Endothelial cell of umbilical vein (primary cell): ENCODE results near the gene ERCC6L. TPM values are rescaled to one million over a fixed set of nuclear protein-coding genes. Genes with fewer than 3 reads are reported as not detected.

ENCODE experiments used
- BruUV-seq: library from RNA; stranded (reverse); fragments of 400-500 nt; replicated peaks from 2 replicates; lab custom pipeline; 2021; lab: Mats Ljungman, UMichigan
- CTCF ChIA-PET: fragments of 300-600, 350-600 bp; sonication (Branson Sonifier 250); formaldehyde crosslinking; loops from one replicate; lab custom pipeline; 2021; ENCODE audit warnings: antibody characterized with exemption, inconsistent platforms; lab: Charles Lee
- POLR2A ChIA-PET: fragments of 300-600, 350-600 bp; sonication (Branson Sonifier 250); formaldehyde crosslinking; loops from one replicate; lab custom pipeline; 2021; ENCODE audit warnings: antibody characterized with exemption, inconsistent platforms; lab: Charles Lee
- DNase-seq: peaks from one replicate; pipeline ENCODE4 v3.0.0-alpha.2; 2011; ENCODE audit warnings: low read depth, low spot score
- FAIRE-seq: peaks from 2 replicates; lab custom pipeline; 2011; peaks lifted over from hg19 to GRCh38; lab: Jason Lieb, UNC
- H2AFZ ChIP-seq: 2 replicates; pipeline ENCODE4 v1.6.0; 2012; ENCODE audit warnings: low read depth, low read length, control low read depth, inconsistent platforms
- H3K27ac ChIP-seq: 2 replicates; pipeline ENCODE4 v1.5.1; 2011; ENCODE audit warnings: low read depth, mild to moderate bottlenecking, control low read depth, low read length, moderate library complexity; ENCODE audit not compliant: insufficient read depth
- H3K27me3 ChIP-seq, 2 experiments: 2 replicates each; pipeline versions ENCODE4 v1.6.0 to v1.6.1; 2011; ENCODE audit warnings: low read length in 2 of 2, mixed read lengths in 1 of 2; ENCODE audit not compliant: control insufficient read depth in 2 of 2, insufficient read depth in 2 of 2
- H3K36me3 ChIP-seq, 2 experiments: 2 replicates in 1 of 2; 3 replicates in 1 of 2; pipeline ENCODE4 v1.5.1; 2011; ENCODE audit warnings: low read length in 2 of 2, mild to moderate bottlenecking in 1 of 2, moderate library complexity in 1 of 2; ENCODE audit not compliant: control insufficient read depth in 2 of 2, insufficient read depth in 2 of 2; ENCODE audit errors: extremely low read depth in 1 of 2
- H3K4me1 ChIP-seq: 3 replicates; pipeline ENCODE4 v1.5.1; 2011; ENCODE audit warnings: mild to moderate bottlenecking, low read length; ENCODE audit not compliant: control insufficient read depth, insufficient read depth; ENCODE audit errors: extremely low read depth
- H3K4me2 ChIP-seq: 2 replicates; pipeline ENCODE4 v1.6.1; 2011; ENCODE audit warnings: low read length, control low read depth, mixed read lengths; ENCODE audit not compliant: insufficient read depth
- H3K4me3 ChIP-seq, 3 experiments: fragments of 200-600 bp in 1 of 3; sonication (generic), shearing (Covaris generic) in 1 of 3; replicated peaks in 1 of 3; 2 replicates each; pipeline ENCODE4 v1.5.1; 2011 to 2016; ENCODE audit warnings: control low read depth in 3 of 3, low read length in 3 of 3, mild to moderate bottlenecking in 2 of 3, inconsistent platforms in 1 of 3, low read depth in 1 of 3, moderate library complexity in 1 of 3; ENCODE audit not compliant: insufficient read depth in 1 of 3
- H3K79me2 ChIP-seq: 2 replicates; pipeline ENCODE4 v1.6.0; 2012; ENCODE audit warnings: low read length, inconsistent platforms; ENCODE audit not compliant: control insufficient read depth, insufficient read depth
- H3K9ac ChIP-seq: replicated peaks from 2 replicates; pipeline ENCODE3; 2011; ENCODE audit warnings: low read length, control low read depth; ENCODE audit not compliant: insufficient read depth; ENCODE audit errors: extremely low read depth
- H3K9me1 ChIP-seq: replicated peaks from 3 replicates; pipeline ENCODE4 v1.6.0; 2011; ENCODE audit warnings: mild to moderate bottlenecking, low read length; ENCODE audit not compliant: control insufficient read depth, insufficient read depth; ENCODE audit errors: extremely low read depth
- H3K9me3 ChIP-seq: replicated peaks from 2 replicates; pipeline ENCODE4 v1.5.1; 2012; ENCODE audit warnings: low read length, inconsistent platforms; ENCODE audit not compliant: control insufficient read depth, insufficient read depth
- H4K20me1 ChIP-seq: replicated peaks from 2 replicates; pipeline ENCODE3; 2011; ENCODE audit warnings: mild to moderate bottlenecking, low read length; ENCODE audit not compliant: control insufficient read depth, insufficient read depth; ENCODE audit errors: extremely low read depth
- CTCF ChIP-seq, 2 donors: IDR thresholded peaks; 1 replicate in 1 of 2; 2 replicates in 1 of 2; pipeline ENCODE4 v1.5.1; 2011; ENCODE audit warnings: low read length in 2 of 2, mild to moderate bottlenecking in 2 of 2, moderate library complexity in 2 of 2, control low read depth in 1 of 2, inconsistent platforms in 1 of 2, low read depth in 1 of 2; ENCODE audit not compliant: insufficient read depth in 1 of 2; ENCODE audit errors: extremely low read depth in 1 of 2
- EZH2 ChIP-seq: IDR thresholded peaks from 2 replicates; pipeline ENCODE4 v1.6.1; 2012; ENCODE audit warnings: borderline replicate concordance, low read depth, mild to moderate bottlenecking, moderate library complexity, low read length, inconsistent platforms; ENCODE audit not compliant: severe bottlenecking
- FOS ChIP-seq: IDR thresholded peaks from 2 replicates; pipeline ENCODE4 v1.6.1; 2011; ENCODE audit warnings: mild to moderate bottlenecking, low read length, moderate library complexity, borderline replicate concordance; ENCODE audit not compliant: insufficient read depth
- GATA2 ChIP-seq: IDR thresholded peaks from 2 replicates; pipeline ENCODE4 v1.7.0; 2011; ENCODE audit warnings: low read depth, mild to moderate bottlenecking, moderate library complexity, mixed read lengths, low read length; ENCODE audit not compliant: insufficient read length, insufficient read depth
- JUN ChIP-seq: IDR thresholded peaks from 2 replicates; pipeline ENCODE4 v1.6.1; 2011; ENCODE audit warnings: borderline replicate concordance, low read depth; ENCODE audit not compliant: insufficient read length, insufficient read depth
- MAX ChIP-seq: IDR thresholded peaks from 2 replicates; pipeline ENCODE4 v1.6.1; 2011; ENCODE audit not compliant: insufficient read depth, insufficient read length
- MYC ChIP-seq: IDR thresholded peaks from one replicate; pipeline ENCODE4 v1.6.1; 2011; ENCODE audit warnings: mild to moderate bottlenecking, low read depth, low read length
- POLR2A ChIP-seq: IDR thresholded peaks from 2 replicates; pipeline ENCODE4 v1.6.1; 2012; ENCODE audit warnings: low read depth, mild to moderate bottlenecking, control low read depth, low read length
- POLR2AphosphoS5 ChIP-seq: IDR thresholded peaks from 2 replicates; pipeline ENCODE4 v1.6.1; 2012; ENCODE audit warnings: low read depth, mild to moderate bottlenecking, control low read depth, low read length, moderate library complexity; ENCODE audit not compliant: insufficient read depth
- dilution Hi-C: fragments of 300-500 bp; cut with MboI; formaldehyde crosslinking; loops from one replicate; pipeline ENCODE4 v1.15.0; 2019; ENCODE audit warnings: low sequenced_read_pairs; ENCODE audit not compliant: extremely low pct_ligation_motif_present
- intact Hi-C: fragments of 100-400 bp; cut with micrococcal nuclease; formaldehyde crosslinking; loops from one replicate; pipeline ENCODE4 v1.10.0; 2022
- polyA plus RNA-seq, 4 experiments: library from polyadenylated mRNA; depleted of rRNA in 3 of 4; stranded (reverse) in 3 of 4; unstranded in 1 of 4; fragments of >200 nt; gene quantifications; 2 replicates each; pipeline versions ENCODE4 v1.2.1 to v1.2.3, GENCODE V29; 2011 to 2012; ENCODE audit warnings: missing spikeins in 1 of 4
- total RNA-seq: library from RNA; stranded (reverse); gene quantifications from 2 replicates; pipeline ENCODE4 v1.2.3, GENCODE V29; 2021

The ERCC6L gene
- total and polyA plus RNA-seq, 2 donors (not counting 3 experiments of a cell fraction or from before 2014, with no cell fraction given) = 0.92 to 6.7 TPM

- no peaks in the 10 kb centered on the region for H3K79me2 ChIP-seq
- intact Hi-C loops = no loop called here
- TF ChIP-seq POLR2A = no peak
- TF ChIP-seq MAX = no peak
- no peak for TF ChIP-seq GATA2
- TF ChIP-seq POLR2AphosphoS5 = no peak
- no peak for TF ChIP-seq FOS
- TF ChIP-seq EZH2 = no peak
- TF ChIP-seq JUN = no peak
- no peak for TF ChIP-seq CTCF (IDR thresholded peaks at IDR 0.05; ENCODE audit: extremely low read depth in 1 of 2, insufficient read depth in 1 of 2, low read depth in 1 of 2, low read length in 2 of 2)
- no peak for TF ChIP-seq MYC
- peaks cover 8% of the 10 kb centered on the region for H3K4me1 ChIP-seq
- H3K27ac ChIP-seq = no peak overlapping the region
- no peaks in the 10 kb centered on the region for H3K27me3 ChIP-seq
- FAIRE-seq (no peak), DNase-seq (no peak)
- ChIA-PET POLR2A (no interaction called here), CTCF (no interaction called here)
- no peak overlapping the region for H2AFZ ChIP-seq
- no peak overlapping the region for H3K9ac ChIP-seq
- H3K9me1 ChIP-seq = no peaks in the 10 kb centered on the region
- no TSS peak for BruUV-seq
- H3K36me3 ChIP-seq = peaks cover 3% of the 10 kb centered on the region in 2 experiments
- no peak overlapping the region for H3K4me2 ChIP-seq
- dilution Hi-C loops = no loop called here
- H3K9me3 ChIP-seq = no peaks in the 10 kb centered on the region
- no peak overlapping the region for H3K4me3 ChIP-seq
- no peaks in the 10 kb centered on the region for H4K20me1 ChIP-seq
Observed at GRCh38 chrX:72207366-72207765, 31.5 kb downstream of the ERCC6L start.
